PFSK-1 (cell line): ENCODE measurements around the gene MYL5.

Experiments
- FOXP2 ChIP-seq: optimal IDR thresholded peaks from 2 replicates; pipeline ENCODE3; 2011; ENCODE audit warnings: borderline replicate concordance, control low read depth, inconsistent platforms; ENCODE audit not compliant: insufficient read depth; ENCODE audit errors: extremely low read length, extremely low read depth
- POLR2AphosphoS5 ChIP-seq: IDR thresholded peaks from 2 replicates; pipeline ENCODE4 v1.6.1; 2012; ENCODE audit warnings: low read depth, mild to moderate bottlenecking, control low read depth, low read length, moderate library complexity
- REST ChIP-seq, 2 experiments: IDR thresholded peaks; 2 replicates each; pipeline versions ENCODE4 v1.6.1 to v1.8.0; 2011 to 2012; ENCODE audit warnings: low read depth in 2 of 2, low read length in 2 of 2, control low read depth in 1 of 2, inconsistent platforms in 1 of 2, mild to moderate bottlenecking in 1 of 2, moderate library complexity in 1 of 2; ENCODE audit not compliant: insufficient read depth in 1 of 2
- SIN3A ChIP-seq: IDR thresholded peaks from 2 replicates; pipeline ENCODE4 v1.6.1; 2012; ENCODE audit warnings: mild to moderate bottlenecking, low read length, moderate library complexity, borderline replicate concordance; ENCODE audit not compliant: insufficient read depth
- TAF1 ChIP-seq: IDR thresholded peaks from 2 replicates; pipeline ENCODE4 v1.6.1; 2012; ENCODE audit warnings: low read length, control low read depth, borderline replicate concordance; ENCODE audit not compliant: insufficient read depth

The MYL5 gene

GRCh38 chr4:653080-653821, 21.1 kb upstream of the MYL5 start:
- TF ChIP-seq TAF1 = no peak
- no peak for TF ChIP-seq REST (IDR thresholded peaks at IDR 0.05; ENCODE audit: insufficient read depth in 1 of 2, low read depth in 2 of 2, low read length in 2 of 2)
- no peak for TF ChIP-seq POLR2AphosphoS5
- no peak for TF ChIP-seq SIN3A
- no peak for TF ChIP-seq FOXP2

DNA sequence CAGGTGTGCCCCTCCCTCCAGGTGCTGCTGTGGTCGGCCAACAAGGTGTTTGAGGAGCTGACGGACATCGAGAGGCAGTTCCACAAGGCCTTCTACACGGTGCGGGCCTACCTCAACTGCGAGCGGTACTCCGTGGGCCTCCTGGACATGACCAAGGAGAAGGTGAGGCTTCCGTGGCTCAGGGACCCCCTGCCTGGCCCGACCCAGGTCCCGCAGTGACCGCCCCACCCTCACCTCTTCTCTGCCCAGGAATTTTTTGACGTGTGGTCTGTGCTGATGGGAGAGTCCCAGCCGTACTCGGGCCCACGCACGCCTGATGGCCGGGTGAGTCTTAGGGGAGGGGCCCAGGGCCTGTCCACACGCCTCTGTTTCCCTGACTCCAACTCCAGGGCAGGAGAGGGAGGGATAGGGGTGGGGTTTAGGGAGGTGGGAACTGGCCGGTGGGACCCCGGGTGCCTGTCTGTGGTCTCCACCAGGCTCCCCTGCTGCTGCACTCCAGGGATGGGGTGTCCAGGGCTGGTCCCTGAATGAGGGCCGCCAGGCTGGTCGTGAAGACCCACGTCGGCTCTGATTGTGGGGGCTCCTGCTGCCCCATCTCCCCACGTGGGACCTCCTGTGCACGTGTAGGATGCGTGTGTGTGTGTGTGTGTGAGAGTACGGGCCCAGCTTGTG, 20.4 kb upstream of the MYL5 start:
- TF ChIP-seq REST (IDR thresholded peaks at IDR 0.05; ENCODE audit: insufficient read depth in 1 of 2, low read depth in 2 of 2, low read length in 2 of 2) (no peak), TAF1 (no peak), POLR2AphosphoS5 (no peak), SIN3A (no peak), FOXP2 (no peak)

GRCh38 chr4:654503-654845, 19.9 kb upstream of the MYL5 start:
- TF ChIP-seq REST (IDR thresholded peaks at IDR 0.05; ENCODE audit: insufficient read depth in 1 of 2, low read depth in 2 of 2, low read length in 2 of 2) (no peak), FOXP2 (no peak), SIN3A (no peak), POLR2AphosphoS5 (no peak), TAF1 (no peak)

- TF ChIP-seq TAF1 (no peak), REST (IDR thresholded peaks at IDR 0.05; ENCODE audit: insufficient read depth in 1 of 2, low read depth in 2 of 2, low read length in 2 of 2) (no peak)
Observed at GRCh38 chr4:654871-655463, 19.4 kb upstream of the MYL5 start.
